ENCODE data around the gene VSTM2B.

The VSTM2B gene

GRCh38 chr19:29587518-29587986 lies 61.8 kb downstream of the VSTM2B start:
- DNase-seq (ENCODE audit: low read depth in 2 of 2, low spot score in 1 of 2) = peak; percentile 22 to 45

- DNase-seq (ENCODE audit: low read depth in 2 of 2, low spot score in 1 of 2) = no peak
Measured at GRCh38 chr19:29588095-29588494, 62.3 kb downstream of the VSTM2B start.

- DNase-seq (ENCODE audit: low read depth in 2 of 2, low spot score in 1 of 2) = no peak
Measured at GRCh38 chr19:29590278-29590677, 64.5 kb downstream of the VSTM2B start.

- no peak for DNase-seq (ENCODE audit: low read depth in 2 of 2, low spot score in 1 of 2)
Measured at GRCh38 chr19:29591670-29592069, 65.9 kb downstream of the VSTM2B start.

GRCh38 chr19:29593869-29594268 lies 68.1 kb downstream of the VSTM2B start:
- DNase-seq (ENCODE audit: low read depth in 2 of 2, low spot score in 1 of 2) = no peak

- DNase-seq (ENCODE audit: low read depth in 2 of 2, low spot score in 1 of 2) = no peak
Measured at GRCh38 chr19:29596080-29596727, 70.4 kb downstream of the VSTM2B start.

GRCh38 chr19:29596885-29597525 lies 71.2 kb downstream of the VSTM2B start:
- DNase-seq (ENCODE audit: low read depth in 2 of 2, low spot score in 1 of 2) = no peak

GRCh38 chr19:29598036-29598435 lies 72.2 kb downstream of the VSTM2B start:
- no peak for DNase-seq (ENCODE audit: low read depth in 2 of 2, low spot score in 1 of 2)

GRCh38 chr19:29598496-29598895 lies 72.7 kb downstream of the VSTM2B start:
- DNase-seq (ENCODE audit: low read depth in 2 of 2, low spot score in 1 of 2) = no peak

GRCh38 chr19:29603308-29603707 lies 77.5 kb downstream of the VSTM2B start:
- no peak for DNase-seq (ENCODE audit: low read depth in 2 of 2, low spot score in 1 of 2)

- DNase-seq (ENCODE audit: low read depth in 2 of 2, low spot score in 1 of 2) = peak; percentile 97 to 98
Measured at GRCh38 chr19:29605653-29606419, 80.0 kb downstream of the VSTM2B start, which contains the start of gene POP4. TSS of gene POP4 (plus strand) at chr19:29606283. CDS start at chr19:29606319, 36 bp downstream.

- no peak for DNase-seq (ENCODE audit: low read depth in 2 of 2, low spot score in 1 of 2)
Measured at GRCh38 chr19:29606420-29606747, 80.6 kb downstream of the VSTM2B start.

GRCh38 chr19:29609636-29610035 lies 83.8 kb downstream of the VSTM2B start:
- DNase-seq (ENCODE audit: low read depth in 2 of 2, low spot score in 1 of 2) = no peak

GRCh38 chr19:29610213-29610573 lies 84.4 kb downstream of the VSTM2B start:
- no peak for DNase-seq (ENCODE audit: low read depth in 2 of 2, low spot score in 1 of 2)

GRCh38 chr19:29610574-29611271 lies 84.9 kb downstream of the VSTM2B start:
- DNase-seq (ENCODE audit: low read depth in 2 of 2, low spot score in 1 of 2) = peak; percentile 66 to 72

GRCh38 chr19:29612121-29612520 lies 86.3 kb downstream of the VSTM2B start:
- no peak for DNase-seq (ENCODE audit: low read depth in 2 of 2, low spot score in 1 of 2)

- no peak for DNase-seq (ENCODE audit: low read depth in 2 of 2, low spot score in 1 of 2)
Measured at GRCh38 chr19:29612801-29613595, 87.2 kb downstream of the VSTM2B start.

GRCh38 chr19:29614046-29614445 lies 88.3 kb downstream of the VSTM2B start:
- DNase-seq (ENCODE audit: low read depth in 2 of 2, low spot score in 1 of 2) = no peak

Data from stimulated activated CD8-positive, alpha-beta memory T cell treated with anti-CD3 and anti-CD28 coated beads, Interleukin-4, amount 100 ng/mL, for 4 hours (primary cell).